Liver (tissue), 3 donors: ENCODE results near the gene CPT1B.

Experiments used
- EGR1 ChIP-seq, 2 donors: IDR thresholded peaks; 2 replicates each; pipeline ENCODE4 v1.6.1; 2016 to 2018; ENCODE audit warnings: antibody characterized with exemption in 2 of 2, low read depth in 2 of 2
- FOXA1 ChIP-seq: IDR thresholded peaks from 2 replicates; pipeline ENCODE4 v1.6.1; 2016; ENCODE audit warnings: antibody characterized with exemption
- GABPA ChIP-seq, 2 donors: IDR thresholded peaks in 1 of 2; conservative IDR thresholded peaks in 1 of 2; 2 replicates each; pipeline ENCODE4 v1.6.1; 2016; ENCODE audit warnings: antibody characterized with exemption in 2 of 2, mild to moderate bottlenecking in 1 of 2, moderate library complexity in 1 of 2
- JUND ChIP-seq, 2 donors: IDR thresholded peaks; 2 replicates each; pipeline ENCODE4 v1.6.1; 2016; ENCODE audit warnings: antibody characterized with exemption in 2 of 2
- RAD21 ChIP-seq, 2 donors: IDR thresholded peaks; 2 replicates each; pipeline ENCODE4 v1.6.1; 2016; ENCODE audit warnings: antibody characterized with exemption in 2 of 2, mild to moderate bottlenecking in 2 of 2
- RXRA ChIP-seq, 2 donors: IDR thresholded peaks; 2 replicates each; pipeline ENCODE4 v1.6.1; 2017 to 2018; ENCODE audit warnings: antibody characterized with exemption in 2 of 2, mild to moderate bottlenecking in 1 of 2
- SP1 ChIP-seq: IDR thresholded peaks from 2 replicates; pipeline ENCODE4 v1.6.1; 2018; ENCODE audit warnings: antibody characterized with exemption, mild to moderate bottlenecking
- TAF1 ChIP-seq: conservative IDR thresholded peaks from 2 replicates; pipeline ENCODE4 v1.6.1; 2016; ENCODE audit warnings: antibody characterized with exemption, mild to moderate bottlenecking
- YY1 ChIP-seq: IDR thresholded peaks from 2 replicates; pipeline ENCODE4 v1.6.1; 2016; ENCODE audit warnings: antibody characterized with exemption, mild to moderate bottlenecking
- TF ChIP-seq, protein P1 (sequence below): fragments of 150-350 bp; IDR thresholded peaks from 2 replicates; pipeline ENCODE4 v1.5.1; 2017; ENCODE audit warnings: improper control_type of control experiment, low read depth, low read length; ENCODE audit not compliant: missing input control
- TF ChIP-seq, protein P2 (sequence below): IDR thresholded peaks from 2 replicates; pipeline ENCODE4 v1.6.1; 2016; ENCODE audit warnings: antibody characterized with exemption, mild to moderate bottlenecking
- TF ChIP-seq, protein P3 (sequence below): IDR thresholded peaks from 2 replicates; pipeline ENCODE4 v1.6.1; 2016; ENCODE audit warnings: antibody characterized with exemption
- TF ChIP-seq, protein P4 (sequence below): IDR thresholded peaks from 2 replicates; pipeline ENCODE4 v1.6.1; 2016; ENCODE audit warnings: antibody characterized with exemption
- TF ChIP-seq, protein P5 (sequence below): IDR thresholded peaks from 2 replicates; pipeline ENCODE4 v1.6.1; 2016; ENCODE audit warnings: antibody characterized with exemption
- donor health status: healthy.
- donor health status: healthy.

DNA sequence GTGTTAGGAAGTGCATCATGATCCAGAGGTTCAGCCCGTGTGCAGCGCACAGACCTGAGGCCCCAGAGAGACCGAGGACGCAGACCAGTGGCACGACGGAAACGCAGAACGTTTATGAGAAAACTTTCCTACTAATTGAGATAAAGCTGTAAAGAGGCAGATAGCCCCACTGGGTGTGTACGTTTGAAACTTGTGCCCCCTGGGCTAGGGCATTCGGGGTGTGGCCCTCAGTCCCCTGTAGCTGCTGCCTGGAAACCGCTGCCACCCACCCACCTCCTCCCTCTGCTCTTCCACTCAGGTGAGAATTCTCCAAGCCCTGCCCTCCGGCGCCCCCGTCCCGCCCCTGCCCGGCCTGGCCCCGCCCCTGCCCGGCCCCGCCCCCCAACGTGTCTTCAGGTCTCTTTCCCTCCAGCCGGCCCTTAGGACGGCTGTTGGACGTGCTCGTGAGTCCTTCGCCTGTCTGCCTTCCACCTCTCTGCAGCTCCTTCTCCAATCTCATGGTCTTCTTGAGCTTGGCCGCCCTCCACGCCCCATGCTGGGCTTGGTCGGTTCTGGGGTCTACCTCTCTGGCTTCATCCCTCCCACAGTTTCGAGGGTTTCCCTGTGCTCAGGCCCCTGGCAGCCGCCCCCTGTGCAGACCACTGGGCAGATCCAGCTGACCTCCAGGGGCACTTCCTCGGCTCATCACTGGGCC is 34.4 kb upstream of the CPT1B start:
- TF ChIP-seq, protein P1, sequence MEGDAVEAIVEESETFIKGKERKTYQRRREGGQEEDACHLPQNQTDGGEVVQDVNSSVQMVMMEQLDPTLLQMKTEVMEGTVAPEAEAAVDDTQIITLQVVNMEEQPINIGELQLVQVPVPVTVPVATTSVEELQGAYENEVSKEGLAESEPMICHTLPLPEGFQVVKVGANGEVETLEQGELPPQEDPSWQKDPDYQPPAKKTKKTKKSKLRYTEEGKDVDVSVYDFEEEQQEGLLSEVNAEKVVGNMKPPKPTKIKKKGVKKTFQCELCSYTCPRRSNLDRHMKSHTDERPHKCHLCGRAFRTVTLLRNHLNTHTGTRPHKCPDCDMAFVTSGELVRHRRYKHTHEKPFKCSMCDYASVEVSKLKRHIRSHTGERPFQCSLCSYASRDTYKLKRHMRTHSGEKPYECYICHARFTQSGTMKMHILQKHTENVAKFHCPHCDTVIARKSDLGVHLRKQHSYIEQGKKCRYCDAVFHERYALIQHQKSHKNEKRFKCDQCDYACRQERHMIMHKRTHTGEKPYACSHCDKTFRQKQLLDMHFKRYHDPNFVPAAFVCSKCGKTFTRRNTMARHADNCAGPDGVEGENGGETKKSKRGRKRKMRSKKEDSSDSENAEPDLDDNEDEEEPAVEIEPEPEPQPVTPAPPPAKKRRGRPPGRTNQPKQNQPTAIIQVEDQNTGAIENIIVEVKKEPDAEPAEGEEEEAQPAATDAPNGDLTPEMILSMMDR = no peak
- TF ChIP-seq GABPA (IDR thresholded peaks at IDR 0.05 in 1 of 2, conservative IDR thresholded peaks at IDR 0.05 in 1 of 2) (no peak), RAD21 (IDR thresholded peaks at IDR 0.05) (no peak), EGR1 (IDR thresholded peaks at IDR 0.05; ENCODE audit: low read depth in 2 of 2) (no peak), TAF1 (no peak), SP1 (no peak), JUND (IDR thresholded peaks at IDR 0.05) (no peak), RXRA (IDR thresholded peaks at IDR 0.05) (no peak), FOXA1 (no peak), YY1 (no peak)
- TF ChIP-seq, protein P2, sequence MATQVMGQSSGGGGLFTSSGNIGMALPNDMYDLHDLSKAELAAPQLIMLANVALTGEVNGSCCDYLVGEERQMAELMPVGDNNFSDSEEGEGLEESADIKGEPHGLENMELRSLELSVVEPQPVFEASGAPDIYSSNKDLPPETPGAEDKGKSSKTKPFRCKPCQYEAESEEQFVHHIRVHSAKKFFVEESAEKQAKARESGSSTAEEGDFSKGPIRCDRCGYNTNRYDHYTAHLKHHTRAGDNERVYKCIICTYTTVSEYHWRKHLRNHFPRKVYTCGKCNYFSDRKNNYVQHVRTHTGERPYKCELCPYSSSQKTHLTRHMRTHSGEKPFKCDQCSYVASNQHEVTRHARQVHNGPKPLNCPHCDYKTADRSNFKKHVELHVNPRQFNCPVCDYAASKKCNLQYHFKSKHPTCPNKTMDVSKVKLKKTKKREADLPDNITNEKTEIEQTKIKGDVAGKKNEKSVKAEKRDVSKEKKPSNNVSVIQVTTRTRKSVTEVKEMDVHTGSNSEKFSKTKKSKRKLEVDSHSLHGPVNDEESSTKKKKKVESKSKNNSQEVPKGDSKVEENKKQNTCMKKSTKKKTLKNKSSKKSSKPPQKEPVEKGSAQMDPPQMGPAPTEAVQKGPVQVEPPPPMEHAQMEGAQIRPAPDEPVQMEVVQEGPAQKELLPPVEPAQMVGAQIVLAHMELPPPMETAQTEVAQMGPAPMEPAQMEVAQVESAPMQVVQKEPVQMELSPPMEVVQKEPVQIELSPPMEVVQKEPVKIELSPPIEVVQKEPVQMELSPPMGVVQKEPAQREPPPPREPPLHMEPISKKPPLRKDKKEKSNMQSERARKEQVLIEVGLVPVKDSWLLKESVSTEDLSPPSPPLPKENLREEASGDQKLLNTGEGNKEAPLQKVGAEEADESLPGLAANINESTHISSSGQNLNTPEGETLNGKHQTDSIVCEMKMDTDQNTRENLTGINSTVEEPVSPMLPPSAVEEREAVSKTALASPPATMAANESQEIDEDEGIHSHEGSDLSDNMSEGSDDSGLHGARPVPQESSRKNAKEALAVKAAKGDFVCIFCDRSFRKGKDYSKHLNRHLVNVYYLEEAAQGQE = no peak
- TF ChIP-seq, protein P3, sequence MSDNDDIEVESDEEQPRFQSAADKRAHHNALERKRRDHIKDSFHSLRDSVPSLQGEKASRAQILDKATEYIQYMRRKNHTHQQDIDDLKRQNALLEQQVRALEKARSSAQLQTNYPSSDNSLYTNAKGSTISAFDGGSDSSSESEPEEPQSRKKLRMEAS = no peak
- TF ChIP-seq, protein P4, sequence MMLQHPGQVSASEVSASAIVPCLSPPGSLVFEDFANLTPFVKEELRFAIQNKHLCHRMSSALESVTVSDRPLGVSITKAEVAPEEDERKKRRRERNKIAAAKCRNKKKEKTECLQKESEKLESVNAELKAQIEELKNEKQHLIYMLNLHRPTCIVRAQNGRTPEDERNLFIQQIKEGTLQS = no peak
- TF ChIP-seq, protein P5, sequence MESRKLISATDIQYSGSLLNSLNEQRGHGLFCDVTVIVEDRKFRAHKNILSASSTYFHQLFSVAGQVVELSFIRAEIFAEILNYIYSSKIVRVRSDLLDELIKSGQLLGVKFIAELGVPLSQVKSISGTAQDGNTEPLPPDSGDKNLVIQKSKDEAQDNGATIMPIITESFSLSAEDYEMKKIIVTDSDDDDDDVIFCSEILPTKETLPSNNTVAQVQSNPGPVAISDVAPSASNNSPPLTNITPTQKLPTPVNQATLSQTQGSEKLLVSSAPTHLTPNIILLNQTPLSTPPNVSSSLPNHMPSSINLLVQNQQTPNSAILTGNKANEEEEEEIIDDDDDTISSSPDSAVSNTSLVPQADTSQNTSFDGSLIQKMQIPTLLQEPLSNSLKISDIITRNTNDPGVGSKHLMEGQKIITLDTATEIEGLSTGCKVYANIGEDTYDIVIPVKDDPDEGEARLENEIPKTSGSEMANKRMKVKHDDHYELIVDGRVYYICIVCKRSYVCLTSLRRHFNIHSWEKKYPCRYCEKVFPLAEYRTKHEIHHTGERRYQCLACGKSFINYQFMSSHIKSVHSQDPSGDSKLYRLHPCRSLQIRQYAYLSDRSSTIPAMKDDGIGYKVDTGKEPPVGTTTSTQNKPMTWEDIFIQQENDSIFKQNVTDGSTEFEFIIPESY = no peak
